SK-N-SH (cell line): Measurements from ENCODE around the gene PROX2. TPM values are rescaled to one million over a fixed set of nuclear protein-coding genes. Genes with fewer than 3 reads are reported as not detected.

Experiments
- CTCF ChIA-PET: fragments of 300-600, 350-600 bp; formaldehyde crosslinking; extraction: SDS; loops from one replicate; lab custom pipeline; 2021; lab: Yijun Ruan, JAX
- POLR2A ChIA-PET: fragments of 350-600 bp; sonication (Branson Sonifier 250); formaldehyde crosslinking; extraction: SDS; loops from one replicate; lab custom pipeline; 2020; ENCODE audit warnings: antibody characterized with exemption, inconsistent platforms; lab: Yijun Ruan, JAX
- DNase-seq: peaks from one replicate; pipeline ENCODE4 v3.0.0; 2012
- H2AFZ ChIP-seq: fragments of 200-600 bp; sonication (generic); 2 replicates; pipeline ENCODE4 v1.8.1; 2016; ENCODE audit warnings: antibody characterized with exemption, mild to moderate bottlenecking, low read depth
- H3F3A ChIP-seq: fragments of 200-600 bp; sonication (generic); replicated peaks from 2 replicates; pipeline ENCODE3; 2016; ENCODE audit warnings: antibody characterized with exemption, mild to moderate bottlenecking; ENCODE audit not compliant: insufficient read depth
- H3K27ac ChIP-seq, 2 experiments: fragments of 200-500 bp in 1 of 2; fragments of 200-600 bp in 1 of 2; sonication (Bioruptor generic) in 1 of 2; sonication (generic), shearing (Covaris generic) in 1 of 2; 2 replicates each; pipeline versions ENCODE4 v1.5.1 to v1.6.1; 2014 to 2016; ENCODE audit warnings: low read depth in 2 of 2, inconsistent platforms in 1 of 2, low read length in 1 of 2, mild to moderate bottlenecking in 1 of 2, mixed read lengths in 1 of 2
- H3K27me3 ChIP-seq: fragments of 200-600 bp; sonication (generic), shearing (Covaris generic); 2 replicates; pipeline ENCODE4 v1.6.1; 2016; ENCODE audit warnings: mixed run types; ENCODE audit not compliant: insufficient read depth
- H3K36me3 ChIP-seq, 2 experiments: fragments of 200-500 bp in 1 of 2; fragments of 200-600 bp in 1 of 2; sonication (Bioruptor generic) in 1 of 2; sonication (generic) in 1 of 2; replicated peaks in 1 of 2; 2 replicates each; pipeline versions ENCODE3 to v1.5.1; 2014 to 2016; ENCODE audit warnings: low read length in 1 of 2, mild to moderate bottlenecking in 1 of 2; ENCODE audit not compliant: insufficient read depth in 2 of 2, control insufficient read depth in 1 of 2
- H3K4me1 ChIP-seq, 2 experiments: fragments of 200-500 bp in 1 of 2; fragments of 200-600 bp in 1 of 2; sonication (Bioruptor generic) in 1 of 2; sonication (generic), shearing (Covaris generic) in 1 of 2; 2 replicates each; pipeline versions ENCODE4 v1.5.1 to v1.6.1; 2014 to 2016; ENCODE audit warnings: low read depth in 1 of 2, low read length in 1 of 2, mixed run types in 1 of 2; ENCODE audit not compliant: insufficient read depth in 2 of 2, control insufficient read depth in 1 of 2
- H3K4me2 ChIP-seq: fragments of 200-600 bp; sonication (generic), shearing (Covaris generic); 2 replicates; pipeline ENCODE4 v1.6.1; 2017; ENCODE audit warnings: mixed run types
- H3K4me3 ChIP-seq, 2 experiments: fragments of 200-500 bp in 1 of 2; fragments of 200-600 bp in 1 of 2; sonication (Bioruptor generic) in 1 of 2; sonication (generic), shearing (Covaris generic) in 1 of 2; 2 replicates each; pipeline versions ENCODE4 v1.5.1 to v1.8.1; 2014 to 2016; ENCODE audit warnings: low read depth in 2 of 2, inconsistent platforms in 1 of 2, low read length in 1 of 2, mild to moderate bottlenecking in 1 of 2, mixed read lengths in 1 of 2, moderate library complexity in 1 of 2
- H3K79me2 ChIP-seq: fragments of 200-600 bp; sonication (generic); 2 replicates; pipeline ENCODE4 v1.8.1; 2017; ENCODE audit warnings: mild to moderate bottlenecking; ENCODE audit not compliant: insufficient read depth
- H3K9ac ChIP-seq: fragments of 200-600 bp; sonication (generic); 2 replicates; pipeline ENCODE4 v1.6.1; 2017; ENCODE audit warnings: mixed run types
- H3K9me2 ChIP-seq: fragments of 200-600 bp; sonication (generic); 2 replicates; pipeline ENCODE4 v1.6.1; 2017; ENCODE audit warnings: mixed run types
- H3K9me3 ChIP-seq: fragments of 200-600 bp; sonication (generic); 2 replicates; pipeline ENCODE4 v1.6.1; 2017; ENCODE audit warnings: mixed run types, mild to moderate bottlenecking, moderate library complexity
- H4K20me1 ChIP-seq: fragments of 200-600 bp; sonication (generic); 2 replicates; pipeline ENCODE4 v1.6.1; 2017; ENCODE audit warnings: mild to moderate bottlenecking, mixed run types; ENCODE audit not compliant: insufficient read depth
- CHD2 ChIP-seq: fragments of 150-350 bp; IDR thresholded peaks from 2 replicates; pipeline ENCODE4 v1.6.1; 2018; ENCODE audit warnings: low read length; ENCODE audit not compliant: partially characterized antibody
- EP300 ChIP-seq, 2 experiments: IDR thresholded peaks; 2 replicates each; pipeline versions ENCODE4 v1.4.0 to v1.6.1; 2012; ENCODE audit warnings: borderline replicate concordance in 1 of 2, low read depth in 1 of 2, low read length in 1 of 2
- FOXJ3 ChIP-seq: sonication (generic); formaldehyde crosslinking; IDR thresholded peaks from 2 replicates; pipeline ENCODE4 v1.5.1; 2020; ENCODE audit warnings: mild to moderate bottlenecking, missing genetic modification reagents
- FOXM1 ChIP-seq: IDR thresholded peaks from 2 replicates; pipeline ENCODE4 v1.4.0; 2012; ENCODE audit warnings: low read depth, mild to moderate bottlenecking
- GATA2 ChIP-seq: sonication (generic); formaldehyde crosslinking; IDR thresholded peaks from 2 replicates; pipeline ENCODE4 v1.5.0; 2020; ENCODE audit warnings: mild to moderate bottlenecking, missing genetic modification reagents
- MEF2A ChIP-seq: IDR thresholded peaks from 2 replicates; pipeline ENCODE4 v1.4.0; 2012; ENCODE audit warnings: low read depth, borderline replicate concordance
- MXI1 ChIP-seq: IDR thresholded peaks from 2 replicates; pipeline ENCODE4 v1.6.1; 2012; ENCODE audit warnings: mild to moderate bottlenecking, low read depth, low read length, improper control_type of control experiment
- NFIC ChIP-seq: IDR thresholded peaks from 2 replicates; pipeline ENCODE4 v1.4.0; 2012; ENCODE audit warnings: borderline replicate concordance
- RCOR1 ChIP-seq: fragments of 150-350 bp; IDR thresholded peaks from 2 replicates; pipeline ENCODE4 v1.6.1; 2017; ENCODE audit warnings: antibody characterized with exemption, low read length
- RFX5 ChIP-seq: IDR thresholded peaks from 2 replicates; pipeline ENCODE4 v1.6.1; 2012; ENCODE audit warnings: mild to moderate bottlenecking, improper control_type of control experiment, low read length
- RXRA ChIP-seq: IDR thresholded peaks from 2 replicates; pipeline ENCODE4 v1.4.0; 2012; ENCODE audit warnings: low read depth, mild to moderate bottlenecking, borderline replicate concordance
- SIN3A ChIP-seq: IDR thresholded peaks from 2 replicates; pipeline ENCODE4 v1.6.1; 2012; ENCODE audit warnings: low read depth, mild to moderate bottlenecking, low read length, moderate library complexity, borderline replicate concordance
- TCF12 ChIP-seq: IDR thresholded peaks from 2 replicates; pipeline ENCODE4 v1.4.0; 2012
- TEAD4 ChIP-seq: IDR thresholded peaks from 2 replicates; pipeline ENCODE4 v1.4.0; 2012; ENCODE audit warnings: mild to moderate bottlenecking, borderline replicate concordance; ENCODE audit not compliant: insufficient read depth
- WGBS: methylation state at CpG from one replicate; pipeline ENCODE4 v1.1.6; 2017; ENCODE audit warnings: low lambda C conversion rate; 5-methylcytosine and 5-hydroxymethylcytosine counted together
- polyA plus RNA-seq, 3 experiments: library from polyadenylated mRNA; depleted of rRNA; stranded (reverse); fragments of >200 nt; gene quantifications; 2 replicates each; pipeline ENCODE4 v1.2.3, GENCODE V29; 2012
- TF ChIP-seq, protein P1 (sequence below): IDR thresholded peaks from 2 replicates; pipeline ENCODE4; 2012
- TF ChIP-seq, protein P2 (sequence below): IDR thresholded peaks from 2 replicates; pipeline ENCODE4 v1.6.1; 2012; ENCODE audit warnings: mild to moderate bottlenecking, low read depth, low read length, moderate library complexity

Gene PROX2
- polyA plus RNA-seq, 1 of the 3 experiments (the other 2 are of a cell fraction) = not detected

DNA sequence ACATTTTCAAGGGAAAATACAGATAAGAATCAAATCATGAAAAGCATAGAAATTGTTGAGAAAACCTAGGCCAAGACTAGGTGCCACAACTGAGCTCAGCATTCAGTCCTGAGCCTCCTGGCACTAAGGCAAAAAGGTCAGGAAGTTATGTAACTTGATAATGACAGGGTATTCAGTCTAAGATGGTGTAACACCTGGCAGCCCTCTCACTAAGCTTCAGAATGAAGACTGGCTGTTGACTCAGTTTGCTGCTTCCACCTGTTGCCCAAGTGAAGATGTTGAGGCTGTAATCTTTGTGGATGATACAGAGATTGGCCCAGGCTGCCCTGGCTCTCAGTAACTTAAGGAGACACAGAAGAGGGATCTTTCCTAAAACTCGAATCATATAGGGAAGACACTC, 19.6 kb downstream of the PROX2 start:
- Histone ChIP-seq H3K79me2 (no peaks in the 10 kb centered on the region), H3F3A (peaks cover 3% of the 10 kb centered on the region), H4K20me1 (no peaks in the 10 kb centered on the region), H2AFZ (no peak overlapping the region), H3K4me1 (peaks cover 0 to 24% of the 10 kb centered on the region in 2 experiments; a peak in 2 of 4 replicates), H3K4me2 (no peak overlapping the region), H3K4me3 (no peak overlapping the region), H3K9me2 (no peaks in the 10 kb centered on the region)
- CTCF ChIA-PET = interaction anchor here (1.2 to 20.8 kb wide), 4 partner anchors 11 to 90 kb away, joined by 3 to 537 read pairs (median 8); no protein-coding TSS in a partner anchor
- WGBS = 90% methylated on average over 1 of the region's 1 CpG
- no peak for DNase-seq
- no peak for TF ChIP-seq EP300 (IDR thresholded peaks at IDR 0.05; ENCODE audit: borderline replicate concordance in 1 of 2, low read depth in 1 of 2, low read length in 1 of 2)
- no peak for TF ChIP-seq TCF12
- TF ChIP-seq MXI1 = no peak
- no peak for TF ChIP-seq NFIC
- no peak for TF ChIP-seq CHD2
- TF ChIP-seq MEF2A = no peak
- no peak for TF ChIP-seq FOXM1
- no peak for TF ChIP-seq RCOR1
- TF ChIP-seq, protein P1, sequence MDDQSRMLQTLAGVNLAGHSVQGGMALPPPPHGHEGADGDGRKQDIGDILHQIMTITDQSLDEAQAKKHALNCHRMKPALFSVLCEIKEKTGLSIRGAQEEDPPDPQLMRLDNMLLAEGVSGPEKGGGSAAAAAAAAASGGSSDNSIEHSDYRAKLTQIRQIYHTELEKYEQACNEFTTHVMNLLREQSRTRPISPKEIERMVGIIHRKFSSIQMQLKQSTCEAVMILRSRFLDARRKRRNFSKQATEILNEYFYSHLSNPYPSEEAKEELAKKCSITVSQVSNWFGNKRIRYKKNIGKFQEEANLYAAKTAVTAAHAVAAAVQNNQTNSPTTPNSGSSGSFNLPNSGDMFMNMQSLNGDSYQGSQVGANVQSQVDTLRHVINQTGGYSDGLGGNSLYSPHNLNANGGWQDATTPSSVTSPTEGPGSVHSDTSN = no peak
- TF ChIP-seq, all 33 proteins: peak for 0
- no peak overlapping the region for H3K27ac ChIP-seq
- POLR2A ChIA-PET = interaction anchor here (0.6 kb wide), 1 partner anchor 61 kb away, joined by 4 read pairs; no protein-coding TSS in a partner anchor
- no peaks in the 10 kb centered on the region for H3K9me3 ChIP-seq
- no peak overlapping the region for H3K9ac ChIP-seq
- H3K36me3 ChIP-seq = no peaks in the 10 kb centered on the region
- H3K27me3 ChIP-seq = no peaks in the 10 kb centered on the region

GRCh38 chr14:74855945-74856344, 20.0 kb downstream of the PROX2 start:
- Histone ChIP-seq H3K4me3 (no peak overlapping the region), H3K27ac (no peak overlapping the region), H3K36me3 (no peaks in the 10 kb centered on the region), H3F3A (peaks cover 3% of the 10 kb centered on the region)
- DNase-seq = no peak
- ChIA-PET CTCF (interaction anchor here (1.2 to 20.8 kb wide), 4 partner anchors 12 to 90 kb away, joined by 3 to 537 read pairs (median 8); no protein-coding TSS in a partner anchor), POLR2A (no interaction called here)
- 73% methylated on average over 4 of the region's 4 CpGs for WGBS
- TF ChIP-seq CHD2 = no peak
- TF ChIP-seq, all 33 proteins: peak for 0
- Histone ChIP-seq H3K4me1 (peaks cover 0 to 24% of the 10 kb centered on the region in 2 experiments; a peak in 2 of 4 replicates), H3K9me2 (no peaks in the 10 kb centered on the region), H2AFZ (no peak overlapping the region), H3K9ac (no peak overlapping the region), H3K79me2 (no peaks in the 10 kb centered on the region), H4K20me1 (no peaks in the 10 kb centered on the region), H3K4me2 (no peak overlapping the region), H3K27me3 (no peaks in the 10 kb centered on the region), H3K9me3 (no peaks in the 10 kb centered on the region)

DNA sequence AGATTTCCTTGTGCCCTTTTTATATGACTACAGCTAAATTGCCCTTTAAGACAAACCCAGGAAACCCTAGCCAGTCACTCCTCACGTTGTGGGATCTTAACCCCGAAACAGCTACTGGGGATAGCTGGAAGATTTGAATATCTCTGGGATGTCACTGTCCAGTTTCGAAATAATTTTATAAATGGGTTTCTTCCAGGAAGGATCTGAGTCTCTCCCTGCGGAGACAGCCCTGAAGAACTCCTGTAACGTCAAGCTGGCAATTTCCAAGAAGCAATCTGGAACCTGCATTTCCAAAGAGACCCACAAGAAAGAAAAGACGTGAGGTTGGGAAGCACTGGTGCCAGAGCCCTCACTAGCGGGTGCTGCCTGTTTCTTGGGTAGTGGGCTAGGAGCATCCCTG, 20.9 kb downstream of the PROX2 start:
- Histone ChIP-seq H3K9ac (no peak overlapping the region), H3K9me3 (no peaks in the 10 kb centered on the region), H3K4me3 (no peak overlapping the region), H3K9me2 (no peaks in the 10 kb centered on the region), H3F3A (peaks cover 3% of the 10 kb centered on the region), H4K20me1 (no peaks in the 10 kb centered on the region), H3K27ac (no peak overlapping the region), H3K4me1 (peaks cover 0 to 25% of the 10 kb centered on the region in 2 experiments; a peak in 2 of 4 replicates), H3K27me3 (no peaks in the 10 kb centered on the region), H3K79me2 (no peaks in the 10 kb centered on the region), H2AFZ (no peak overlapping the region), H3K4me2 (no peak overlapping the region), H3K36me3 (no peaks in the 10 kb centered on the region)
- no peak for DNase-seq
- WGBS = 93% methylated on average over 7 of the region's 7 CpGs
- POLR2A ChIA-PET = no interaction called here
- TF ChIP-seq RXRA (no peak), TEAD4 (no peak), GATA2 (no peak), SIN3A (no peak), RCOR1 (no peak), FOXJ3 (CRISPR knock-in tag) (no peak), TCF12 (no peak), RFX5 (no peak)
- TF ChIP-seq, protein P2, sequence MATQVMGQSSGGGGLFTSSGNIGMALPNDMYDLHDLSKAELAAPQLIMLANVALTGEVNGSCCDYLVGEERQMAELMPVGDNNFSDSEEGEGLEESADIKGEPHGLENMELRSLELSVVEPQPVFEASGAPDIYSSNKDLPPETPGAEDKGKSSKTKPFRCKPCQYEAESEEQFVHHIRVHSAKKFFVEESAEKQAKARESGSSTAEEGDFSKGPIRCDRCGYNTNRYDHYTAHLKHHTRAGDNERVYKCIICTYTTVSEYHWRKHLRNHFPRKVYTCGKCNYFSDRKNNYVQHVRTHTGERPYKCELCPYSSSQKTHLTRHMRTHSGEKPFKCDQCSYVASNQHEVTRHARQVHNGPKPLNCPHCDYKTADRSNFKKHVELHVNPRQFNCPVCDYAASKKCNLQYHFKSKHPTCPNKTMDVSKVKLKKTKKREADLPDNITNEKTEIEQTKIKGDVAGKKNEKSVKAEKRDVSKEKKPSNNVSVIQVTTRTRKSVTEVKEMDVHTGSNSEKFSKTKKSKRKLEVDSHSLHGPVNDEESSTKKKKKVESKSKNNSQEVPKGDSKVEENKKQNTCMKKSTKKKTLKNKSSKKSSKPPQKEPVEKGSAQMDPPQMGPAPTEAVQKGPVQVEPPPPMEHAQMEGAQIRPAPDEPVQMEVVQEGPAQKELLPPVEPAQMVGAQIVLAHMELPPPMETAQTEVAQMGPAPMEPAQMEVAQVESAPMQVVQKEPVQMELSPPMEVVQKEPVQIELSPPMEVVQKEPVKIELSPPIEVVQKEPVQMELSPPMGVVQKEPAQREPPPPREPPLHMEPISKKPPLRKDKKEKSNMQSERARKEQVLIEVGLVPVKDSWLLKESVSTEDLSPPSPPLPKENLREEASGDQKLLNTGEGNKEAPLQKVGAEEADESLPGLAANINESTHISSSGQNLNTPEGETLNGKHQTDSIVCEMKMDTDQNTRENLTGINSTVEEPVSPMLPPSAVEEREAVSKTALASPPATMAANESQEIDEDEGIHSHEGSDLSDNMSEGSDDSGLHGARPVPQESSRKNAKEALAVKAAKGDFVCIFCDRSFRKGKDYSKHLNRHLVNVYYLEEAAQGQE = no peak
- CTCF ChIA-PET = interaction anchor here (0.9 to 20.8 kb wide), 5 partner anchors 6 to 91 kb away, joined by 3 to 537 read pairs (median 13); no protein-coding TSS in a partner anchor
